SK-N-MC (cell line): ENCODE results near the gene ARPC1A.

Experiments
- EZH2 ChIP-seq: fragments of 200-600 bp; sonication (generic); IDR thresholded peaks from one replicate; pipeline ENCODE4 v1.6.1; 2017; ENCODE audit warnings: antibody characterized with exemption
- POLR2AphosphoS5 ChIP-seq: IDR thresholded peaks from 2 replicates; pipeline ENCODE4 v1.6.1; 2012; ENCODE audit warnings: mild to moderate bottlenecking, low read depth, low read length, borderline replicate concordance

DNA sequence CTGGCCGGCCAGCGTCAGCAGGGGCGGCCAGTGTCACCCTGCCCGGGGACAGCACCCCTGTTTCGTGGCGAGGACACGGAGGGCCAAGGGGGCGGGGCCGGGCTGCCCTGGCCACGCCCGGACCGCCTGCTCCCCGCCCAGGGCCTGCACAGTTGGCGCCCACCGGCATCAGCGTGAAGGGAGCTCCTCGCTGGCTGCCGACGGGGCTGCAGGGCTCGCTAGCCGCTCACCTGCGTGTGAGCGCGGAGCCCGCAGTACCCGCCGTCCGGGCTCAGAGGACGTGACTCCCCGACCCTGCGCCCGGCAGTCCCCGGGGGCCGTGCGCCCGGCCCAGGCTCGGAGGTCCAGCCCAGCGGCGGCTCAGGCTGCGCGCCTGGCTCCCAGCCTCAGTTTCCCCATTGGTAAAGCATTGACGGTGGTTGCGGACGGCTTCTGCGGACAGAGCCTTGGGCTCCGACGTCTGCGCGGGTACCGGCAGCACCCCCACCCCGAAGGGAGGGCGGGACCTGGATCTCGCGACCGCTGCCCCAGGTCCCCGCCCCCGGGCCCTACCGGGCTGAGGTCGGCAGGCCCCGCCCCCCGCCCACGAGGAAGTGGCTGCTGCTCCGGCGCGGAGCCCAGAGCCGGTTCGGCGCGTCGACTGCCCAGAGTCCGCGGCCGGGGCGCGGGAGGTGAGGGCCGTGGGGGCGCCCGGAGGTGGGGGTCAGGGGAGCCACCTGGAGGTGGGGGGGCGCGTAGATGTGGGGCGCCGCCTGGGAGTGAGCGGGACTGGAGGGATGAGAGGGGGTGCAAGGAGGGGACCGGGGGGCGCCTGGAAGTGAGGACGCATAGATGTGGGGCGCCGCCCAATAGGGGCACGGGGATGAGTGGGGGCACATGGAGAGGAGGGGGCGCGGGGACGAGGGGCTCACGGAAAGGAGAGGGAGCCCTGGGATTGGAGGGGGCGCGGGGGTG, 48.7 kb downstream of the ARPC1A start, which contains the start of gene ARPC1B:
- TF ChIP-seq POLR2AphosphoS5 (peak; percentile 59; the same call in 1 of the 2 replicates), EZH2 (no peak)
